SK-N-SH (cell line): ENCODE data around the gene TFPT. TPM values are rescaled to one million over a fixed set of nuclear protein-coding genes. Genes with fewer than 3 reads are reported as not detected.

ENCODE experiments used
- CTCF ChIA-PET: fragments of 300-600, 350-600 bp; formaldehyde crosslinking; extraction: SDS; loops from one replicate; lab custom pipeline; 2021; lab: Yijun Ruan, JAX
- POLR2A ChIA-PET: fragments of 350-600 bp; sonication (Branson Sonifier 250); formaldehyde crosslinking; extraction: SDS; loops from one replicate; lab custom pipeline; 2020; ENCODE audit warnings: antibody characterized with exemption, inconsistent platforms; lab: Yijun Ruan, JAX
- DNase-seq: peaks from one replicate; pipeline ENCODE4 v3.0.0; 2012
- H2AFZ ChIP-seq: fragments of 200-600 bp; sonication (generic); 2 replicates; pipeline ENCODE4 v1.8.1; 2016; ENCODE audit warnings: antibody characterized with exemption, mild to moderate bottlenecking, low read depth
- H3F3A ChIP-seq: fragments of 200-600 bp; sonication (generic); replicated peaks from 2 replicates; pipeline ENCODE3; 2016; ENCODE audit warnings: antibody characterized with exemption, mild to moderate bottlenecking; ENCODE audit not compliant: insufficient read depth
- H3K27ac ChIP-seq, 2 experiments: fragments of 200-500 bp in 1 of 2; fragments of 200-600 bp in 1 of 2; sonication (Bioruptor generic) in 1 of 2; sonication (generic), shearing (Covaris generic) in 1 of 2; 2 replicates each; pipeline versions ENCODE4 v1.5.1 to v1.6.1; 2014 to 2016; ENCODE audit warnings: low read depth in 2 of 2, inconsistent platforms in 1 of 2, low read length in 1 of 2, mild to moderate bottlenecking in 1 of 2, mixed read lengths in 1 of 2
- H3K27me3 ChIP-seq: fragments of 200-600 bp; sonication (generic), shearing (Covaris generic); 2 replicates; pipeline ENCODE4 v1.6.1; 2016; ENCODE audit warnings: mixed run types; ENCODE audit not compliant: insufficient read depth
- H3K36me3 ChIP-seq, 2 experiments: fragments of 200-500 bp in 1 of 2; fragments of 200-600 bp in 1 of 2; sonication (Bioruptor generic) in 1 of 2; sonication (generic) in 1 of 2; replicated peaks in 1 of 2; 2 replicates each; pipeline versions ENCODE3 to v1.5.1; 2014 to 2016; ENCODE audit warnings: low read length in 1 of 2, mild to moderate bottlenecking in 1 of 2; ENCODE audit not compliant: insufficient read depth in 2 of 2, control insufficient read depth in 1 of 2
- H3K4me1 ChIP-seq, 2 experiments: fragments of 200-500 bp in 1 of 2; fragments of 200-600 bp in 1 of 2; sonication (Bioruptor generic) in 1 of 2; sonication (generic), shearing (Covaris generic) in 1 of 2; 2 replicates each; pipeline versions ENCODE4 v1.5.1 to v1.6.1; 2014 to 2016; ENCODE audit warnings: low read depth in 1 of 2, low read length in 1 of 2, mixed run types in 1 of 2; ENCODE audit not compliant: insufficient read depth in 2 of 2, control insufficient read depth in 1 of 2
- H3K4me2 ChIP-seq: fragments of 200-600 bp; sonication (generic), shearing (Covaris generic); 2 replicates; pipeline ENCODE4 v1.6.1; 2017; ENCODE audit warnings: mixed run types
- H3K4me3 ChIP-seq, 2 experiments: fragments of 200-500 bp in 1 of 2; fragments of 200-600 bp in 1 of 2; sonication (Bioruptor generic) in 1 of 2; sonication (generic), shearing (Covaris generic) in 1 of 2; 2 replicates each; pipeline versions ENCODE4 v1.5.1 to v1.8.1; 2014 to 2016; ENCODE audit warnings: low read depth in 2 of 2, inconsistent platforms in 1 of 2, low read length in 1 of 2, mild to moderate bottlenecking in 1 of 2, mixed read lengths in 1 of 2, moderate library complexity in 1 of 2
- H3K79me2 ChIP-seq: fragments of 200-600 bp; sonication (generic); 2 replicates; pipeline ENCODE4 v1.8.1; 2017; ENCODE audit warnings: mild to moderate bottlenecking; ENCODE audit not compliant: insufficient read depth
- H3K9ac ChIP-seq: fragments of 200-600 bp; sonication (generic); 2 replicates; pipeline ENCODE4 v1.6.1; 2017; ENCODE audit warnings: mixed run types
- H3K9me2 ChIP-seq: fragments of 200-600 bp; sonication (generic); 2 replicates; pipeline ENCODE4 v1.6.1; 2017; ENCODE audit warnings: mixed run types
- H3K9me3 ChIP-seq: fragments of 200-600 bp; sonication (generic); 2 replicates; pipeline ENCODE4 v1.6.1; 2017; ENCODE audit warnings: mixed run types, mild to moderate bottlenecking, moderate library complexity
- H4K20me1 ChIP-seq: fragments of 200-600 bp; sonication (generic); 2 replicates; pipeline ENCODE4 v1.6.1; 2017; ENCODE audit warnings: mild to moderate bottlenecking, mixed run types; ENCODE audit not compliant: insufficient read depth
- CTCF ChIP-seq: fragments of 200-600 bp; sonication (generic); IDR thresholded peaks from 2 replicates; pipeline ENCODE4 v1.6.1; 2017; ENCODE audit warnings: antibody characterized with exemption, mild to moderate bottlenecking, moderate library complexity
- FOXM1 ChIP-seq: IDR thresholded peaks from 2 replicates; pipeline ENCODE4 v1.4.0; 2012; ENCODE audit warnings: low read depth, mild to moderate bottlenecking
- GABPA ChIP-seq: IDR thresholded peaks from 2 replicates; pipeline ENCODE4 v1.4.0; 2012; ENCODE audit warnings: low read depth, mild to moderate bottlenecking
- MEF2A ChIP-seq: IDR thresholded peaks from 2 replicates; pipeline ENCODE4 v1.4.0; 2012; ENCODE audit warnings: low read depth, borderline replicate concordance
- RFX5 ChIP-seq: IDR thresholded peaks from 2 replicates; pipeline ENCODE4 v1.6.1; 2012; ENCODE audit warnings: mild to moderate bottlenecking, improper control_type of control experiment, low read length
- RXRA ChIP-seq: IDR thresholded peaks from 2 replicates; pipeline ENCODE4 v1.4.0; 2012; ENCODE audit warnings: low read depth, mild to moderate bottlenecking, borderline replicate concordance
- SMC3 ChIP-seq: IDR thresholded peaks from 2 replicates; pipeline ENCODE4 v1.6.1; 2012; ENCODE audit warnings: low read depth, low read length, improper control_type of control experiment
- TAF1 ChIP-seq: IDR thresholded peaks from 2 replicates; pipeline ENCODE4 v1.6.1; 2012; ENCODE audit warnings: low read depth, mild to moderate bottlenecking, low read length, moderate library complexity, borderline replicate concordance
- TCF12 ChIP-seq: IDR thresholded peaks from 2 replicates; pipeline ENCODE4 v1.4.0; 2012
- WGBS: methylation state at CpG from one replicate; pipeline ENCODE4 v1.1.6; 2017; ENCODE audit warnings: low lambda C conversion rate; 5-methylcytosine and 5-hydroxymethylcytosine counted together
- polyA plus RNA-seq, 3 experiments: library from polyadenylated mRNA; depleted of rRNA; stranded (reverse); fragments of >200 nt; gene quantifications; 2 replicates each; pipeline ENCODE4 v1.2.3, GENCODE V29; 2012
- TF ChIP-seq, protein P1 (sequence below): IDR thresholded peaks from 2 replicates; pipeline ENCODE4 v1.4.0; 2012; ENCODE audit warnings: low read depth, borderline replicate concordance
- TF ChIP-seq, protein P2 (sequence below): IDR thresholded peaks from 2 replicates; pipeline ENCODE4 v1.4.0; 2012; ENCODE audit warnings: low read depth, borderline replicate concordance
- TF ChIP-seq, protein P3 (sequence below): IDR thresholded peaks from 2 replicates; pipeline ENCODE4; 2012

TFPT gene
- polyA plus RNA-seq, 1 of the 3 experiments (the other 2 are of a cell fraction), result 49.7 TPM

- peaks cover 2% of the 10 kb centered on the region; the same call in 1 of the 2 replicates for H4K20me1 ChIP-seq
- peaks cover 0 to 3% of the 10 kb centered on the region in 2 experiments; a peak in 1 of 4 replicates for H3K4me1 ChIP-seq
- no peaks in the 10 kb centered on the region for H3K9me3 ChIP-seq
- DNase-seq, result no peak
- peaks cover 8 to 30% of the 10 kb centered on the region in 2 experiments for H3K36me3 ChIP-seq
- WGBS, result 98% methylated on average over 11 of the region's 11 CpGs
- H2AFZ ChIP-seq, result no peak overlapping the region
- H3K9me2 ChIP-seq, result no peaks in the 10 kb centered on the region
- no peak overlapping the region for H3K27ac ChIP-seq
- H3F3A ChIP-seq, result no peaks in the 10 kb centered on the region
- CTCF ChIA-PET, result no interaction called here
- TF ChIP-seq RXRA, result no peak
- TF ChIP-seq, protein P1, sequence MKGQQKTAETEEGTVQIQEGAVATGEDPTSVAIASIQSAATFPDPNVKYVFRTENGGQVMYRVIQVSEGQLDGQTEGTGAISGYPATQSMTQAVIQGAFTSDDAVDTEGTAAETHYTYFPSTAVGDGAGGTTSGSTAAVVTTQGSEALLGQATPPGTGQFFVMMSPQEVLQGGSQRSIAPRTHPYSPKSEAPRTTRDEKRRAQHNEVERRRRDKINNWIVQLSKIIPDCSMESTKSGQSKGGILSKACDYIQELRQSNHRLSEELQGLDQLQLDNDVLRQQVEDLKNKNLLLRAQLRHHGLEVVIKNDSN, result no peak
- TF ChIP-seq TAF1, result no peak
- TF ChIP-seq, protein P2, sequence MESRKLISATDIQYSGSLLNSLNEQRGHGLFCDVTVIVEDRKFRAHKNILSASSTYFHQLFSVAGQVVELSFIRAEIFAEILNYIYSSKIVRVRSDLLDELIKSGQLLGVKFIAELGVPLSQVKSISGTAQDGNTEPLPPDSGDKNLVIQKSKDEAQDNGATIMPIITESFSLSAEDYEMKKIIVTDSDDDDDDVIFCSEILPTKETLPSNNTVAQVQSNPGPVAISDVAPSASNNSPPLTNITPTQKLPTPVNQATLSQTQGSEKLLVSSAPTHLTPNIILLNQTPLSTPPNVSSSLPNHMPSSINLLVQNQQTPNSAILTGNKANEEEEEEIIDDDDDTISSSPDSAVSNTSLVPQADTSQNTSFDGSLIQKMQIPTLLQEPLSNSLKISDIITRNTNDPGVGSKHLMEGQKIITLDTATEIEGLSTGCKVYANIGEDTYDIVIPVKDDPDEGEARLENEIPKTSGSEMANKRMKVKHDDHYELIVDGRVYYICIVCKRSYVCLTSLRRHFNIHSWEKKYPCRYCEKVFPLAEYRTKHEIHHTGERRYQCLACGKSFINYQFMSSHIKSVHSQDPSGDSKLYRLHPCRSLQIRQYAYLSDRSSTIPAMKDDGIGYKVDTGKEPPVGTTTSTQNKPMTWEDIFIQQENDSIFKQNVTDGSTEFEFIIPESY, result no peak
- no peak for TF ChIP-seq SMC3
- no peak for TF ChIP-seq MEF2A
- TF ChIP-seq, protein P3, sequence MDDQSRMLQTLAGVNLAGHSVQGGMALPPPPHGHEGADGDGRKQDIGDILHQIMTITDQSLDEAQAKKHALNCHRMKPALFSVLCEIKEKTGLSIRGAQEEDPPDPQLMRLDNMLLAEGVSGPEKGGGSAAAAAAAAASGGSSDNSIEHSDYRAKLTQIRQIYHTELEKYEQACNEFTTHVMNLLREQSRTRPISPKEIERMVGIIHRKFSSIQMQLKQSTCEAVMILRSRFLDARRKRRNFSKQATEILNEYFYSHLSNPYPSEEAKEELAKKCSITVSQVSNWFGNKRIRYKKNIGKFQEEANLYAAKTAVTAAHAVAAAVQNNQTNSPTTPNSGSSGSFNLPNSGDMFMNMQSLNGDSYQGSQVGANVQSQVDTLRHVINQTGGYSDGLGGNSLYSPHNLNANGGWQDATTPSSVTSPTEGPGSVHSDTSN, result no peak
- no peak for TF ChIP-seq FOXM1
- TF ChIP-seq TCF12, result no peak
- TF ChIP-seq GABPA, result no peak
- TF ChIP-seq CTCF, result no peak
- no peak for TF ChIP-seq RFX5
- TF ChIP-seq, all 33 proteins: peak for 0
- peaks cover 34% of the 10 kb centered on the region for H3K79me2 ChIP-seq
- no peak overlapping the region for H3K9ac ChIP-seq
- POLR2A ChIA-PET, result no interaction called here
- no peak overlapping the region for H3K4me2 ChIP-seq
- no peaks in the 10 kb centered on the region for H3K27me3 ChIP-seq
- no peak overlapping the region for H3K4me3 ChIP-seq
These were observed 10.3 kb downstream of the TFPT start for GRCh38 chr19:54104998-54105715.
